Psoas muscle (tissue), 8 donors: Measurements from ENCODE around the gene IFT122. TPM values are rescaled to one million over a fixed set of nuclear protein-coding genes. Genes with fewer than 3 reads are reported as not detected.

Source experiments
- ATAC-seq, 4 donors: fragments of 200-7000 bp; cut with Tn5 transposase; one replicate each; pipeline ENCODE4 v1.9.1; 2020; ENCODE audit warnings: moderate library complexity in 3 of 4, mild to moderate bottlenecking in 2 of 4
- DNase-seq, 2 donors: peaks; one replicate each; pipeline ENCODE4 v3.0.0-alpha.2; 2020
- H3K27ac ChIP-seq: fragments of 200-600 bp; one replicate; pipeline ENCODE4 v1.8.0; 2022
- H3K27me3 ChIP-seq, 3 donors: fragments of 200-600 bp in 1 of 3; one replicate each; pipeline versions ENCODE4 v1.6.1 to v1.8.0; 2013 to 2022; ENCODE audit warnings: low read length in 2 of 3, mild to moderate bottlenecking in 2 of 3, moderate library complexity in 1 of 3; ENCODE audit not compliant: insufficient read depth in 3 of 3
- H3K36me3 ChIP-seq, 2 donors: fragments of 200-600 bp in 1 of 2; one replicate each; pipeline versions ENCODE4 v1.6.1 to v1.8.0; 2013 to 2022; ENCODE audit warnings: low read depth in 1 of 2, mild to moderate bottlenecking in 1 of 2, moderate library complexity in 1 of 2; ENCODE audit not compliant: insufficient read depth in 1 of 2
- H3K4me1 ChIP-seq: fragments of 200-600 bp; one replicate; pipeline ENCODE4 v1.8.0; 2022
- H3K4me3 ChIP-seq: fragments of 200-600 bp; one replicate; pipeline ENCODE4 v1.8.0; 2022; ENCODE audit warnings: mild to moderate bottlenecking
- H3K9me3 ChIP-seq: fragments of 200-600 bp; one replicate; pipeline ENCODE4 v1.8.0; 2022
- WGBS, 3 donors: extraction: QIAGEN DNeasy Blood & Tissue Kit; methylation state at CpG; one replicate each; pipeline versions ENCODE4 v1.1.6 to v1.1.7; 2013; 5-methylcytosine and 5-hydroxymethylcytosine counted together
- intact Hi-C, 2 donors: fragments of 100-400 bp; cut with DNase I; formaldehyde crosslinking; loops; one replicate each; pipeline versions ENCODE4 v1.11.0 to v1.14.2; 2022
- polyA plus RNA-seq, 3 donors: library from polyadenylated mRNA; stranded (reverse); fragments of 200-250 nt; gene quantifications; one replicate each; pipeline ENCODE4 v1.2.3, GENCODE V29; 2013
- total RNA-seq, 4 donors: library from RNA; stranded (reverse); fragmentation: NEBNext Ultra II Directional in 2 of 4; extraction: Animal tissue kit (Norgen Biotek cat#: 25700) in 2 of 4; gene quantifications; one replicate each; pipeline versions ENCODE4 v1.2.1 to v1.2.4, GENCODE V29; 2021 to 2023
- TF ChIP-seq, protein P1 (sequence below): fragments of 200-600 bp; IDR thresholded peaks from one replicate; pipeline ENCODE4 v1.8.0; 2022; ENCODE audit warnings: antibody characterized with exemption
- donor health status: healthy with polysubstance abuse.
- donor health status: DM: no; HTN: no; CAD: no; lungs with moderate emphysema.
- donor health status: Bipolar disorder and iron deficiency.
- donor health status: healthy.
- donor health status: DM: yes; HTN: yes; CAD: no.
- donor health status: DM: no; HTN: no; CAD: no.
- donor health status: DM: no; HTN: no; CAD: no.
- donor health status: DM: yes; HTN: yes; CAD: no.

The IFT122 gene
- total and polyA plus RNA-seq, 7 donors, result 2.3 to 7.3 (median 4.5) TPM

DNA sequence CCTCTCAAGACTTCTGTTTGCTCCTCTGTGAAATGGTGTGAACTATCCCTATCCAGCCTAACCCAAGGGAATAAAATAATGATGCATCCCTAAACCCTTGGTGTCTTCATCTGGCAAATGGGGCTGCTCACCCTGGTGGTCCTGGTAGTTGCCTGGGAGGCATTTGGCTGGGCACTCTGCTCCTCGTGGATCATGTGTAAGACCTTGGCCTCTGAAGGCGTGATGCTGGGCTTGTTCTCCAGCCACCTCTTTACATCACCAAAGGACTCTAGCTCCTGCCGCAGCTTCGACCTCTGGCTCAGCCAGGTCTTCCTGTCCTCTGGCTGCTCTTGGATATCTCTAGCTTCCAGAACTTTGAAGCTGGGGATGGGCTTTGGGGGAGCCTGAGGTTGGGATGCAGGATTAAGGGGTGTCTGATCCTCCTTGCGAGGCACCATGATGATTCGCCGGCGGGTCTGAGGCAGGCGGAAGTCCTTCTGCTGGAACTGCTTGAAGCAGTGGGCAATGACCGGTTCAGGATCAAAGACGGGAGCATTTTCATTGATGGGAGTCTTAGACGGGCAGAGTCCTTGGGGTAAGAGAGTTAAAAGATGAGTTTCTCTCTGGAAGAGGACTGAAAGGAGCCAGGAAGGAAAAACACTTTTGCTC, 18.7 kb upstream of the IFT122 start:
- Histone ChIP-seq H3K27ac (no peak overlapping the region), H3K4me1 (no peaks in the 10 kb centered on the region), H3K9me3 (no peaks in the 10 kb centered on the region), H3K4me3 (no peak overlapping the region), H3K27me3 (no peaks in the 10 kb centered on the region), H3K36me3 (no peaks in the 10 kb centered on the region)
- 89 to 96% (median 93%) methylated on average over 12 of the region's 12 CpGs for WGBS, 3 donors
- intact Hi-C loops, result no loop called here
- TF ChIP-seq, protein P1, sequence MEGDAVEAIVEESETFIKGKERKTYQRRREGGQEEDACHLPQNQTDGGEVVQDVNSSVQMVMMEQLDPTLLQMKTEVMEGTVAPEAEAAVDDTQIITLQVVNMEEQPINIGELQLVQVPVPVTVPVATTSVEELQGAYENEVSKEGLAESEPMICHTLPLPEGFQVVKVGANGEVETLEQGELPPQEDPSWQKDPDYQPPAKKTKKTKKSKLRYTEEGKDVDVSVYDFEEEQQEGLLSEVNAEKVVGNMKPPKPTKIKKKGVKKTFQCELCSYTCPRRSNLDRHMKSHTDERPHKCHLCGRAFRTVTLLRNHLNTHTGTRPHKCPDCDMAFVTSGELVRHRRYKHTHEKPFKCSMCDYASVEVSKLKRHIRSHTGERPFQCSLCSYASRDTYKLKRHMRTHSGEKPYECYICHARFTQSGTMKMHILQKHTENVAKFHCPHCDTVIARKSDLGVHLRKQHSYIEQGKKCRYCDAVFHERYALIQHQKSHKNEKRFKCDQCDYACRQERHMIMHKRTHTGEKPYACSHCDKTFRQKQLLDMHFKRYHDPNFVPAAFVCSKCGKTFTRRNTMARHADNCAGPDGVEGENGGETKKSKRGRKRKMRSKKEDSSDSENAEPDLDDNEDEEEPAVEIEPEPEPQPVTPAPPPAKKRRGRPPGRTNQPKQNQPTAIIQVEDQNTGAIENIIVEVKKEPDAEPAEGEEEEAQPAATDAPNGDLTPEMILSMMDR, result no peak
- ATAC-seq (no peak), DNase-seq (no peak)

DNA sequence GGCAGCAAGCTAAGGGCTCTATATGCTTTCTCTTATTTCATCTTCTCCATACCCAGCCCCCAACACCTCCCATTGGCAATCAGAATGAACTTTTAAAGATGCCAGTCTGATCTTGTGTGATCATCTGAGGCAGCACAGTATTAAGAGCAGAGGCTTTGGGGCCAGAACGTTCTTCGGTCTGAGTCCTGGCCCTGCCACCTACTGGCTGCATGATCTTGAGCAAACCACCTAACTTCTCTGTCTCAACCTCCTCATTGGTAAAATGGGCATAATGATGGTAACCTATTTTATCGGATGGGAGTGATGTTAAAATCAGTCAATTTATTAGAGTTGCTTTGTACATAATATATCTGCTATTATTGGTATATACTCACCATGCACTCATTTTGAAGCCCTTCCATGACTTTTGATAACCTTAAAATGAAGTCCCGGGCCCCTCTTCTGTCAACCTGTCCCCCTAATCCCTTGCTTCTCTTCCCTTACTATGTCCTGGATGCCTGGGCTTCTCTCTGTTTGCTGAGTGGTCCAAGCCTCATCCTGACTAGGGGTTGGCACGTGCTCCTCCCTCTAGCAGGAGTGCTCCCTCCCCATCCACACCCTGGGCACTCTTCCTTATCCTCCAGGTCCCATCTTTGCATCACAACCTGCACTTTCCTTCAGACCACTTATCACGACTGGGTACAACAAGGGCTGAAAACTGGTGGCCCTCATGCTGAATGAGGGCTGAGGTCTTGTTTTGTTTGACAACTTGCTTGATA, 17.9 kb upstream of the IFT122 start:
- Histone ChIP-seq H3K4me1 (no peaks in the 10 kb centered on the region), H3K9me3 (no peaks in the 10 kb centered on the region), H3K36me3 (no peaks in the 10 kb centered on the region), H3K4me3 (no peak overlapping the region), H3K27me3 (no peaks in the 10 kb centered on the region), H3K27ac (no peak overlapping the region)
- intact Hi-C loops, result no loop called here
- WGBS, 3 donors, result 70 to 75% (median 72%) methylated on average over 6 of the region's 6 CpGs
- TF ChIP-seq, protein P1, result no peak
- ATAC-seq, result no peak
- DNase-seq, result no peak

DNA sequence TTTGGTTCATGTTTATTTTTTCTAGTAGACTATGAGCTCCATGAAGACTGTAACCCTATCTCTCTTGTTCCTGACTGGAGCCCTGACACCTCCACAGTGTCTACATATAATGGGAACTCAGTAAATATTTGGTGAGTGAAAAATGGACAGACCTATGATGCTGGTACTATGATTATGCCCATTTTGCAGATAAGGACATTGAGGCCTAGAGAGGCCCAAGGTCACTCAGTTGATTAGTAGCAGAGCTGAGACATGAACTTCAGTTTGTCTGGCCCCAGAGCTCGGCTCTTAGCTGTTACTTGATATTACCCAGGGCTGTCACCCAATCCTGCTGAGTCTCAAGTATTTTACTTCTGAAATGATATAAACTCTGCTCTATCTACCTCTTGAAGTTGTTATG, 17.1 kb upstream of the IFT122 start:
- DNase-seq (no peak), ATAC-seq (no peak)
- H3K27ac ChIP-seq, result no peak overlapping the region
- 69 to 83% (median 70%) methylated on average over 1 of the region's 1 CpG for WGBS, 3 donors
- H3K4me1 ChIP-seq, result no peaks in the 10 kb centered on the region
- intact Hi-C loops, result no loop called here
- no peaks in the 10 kb centered on the region for H3K27me3 ChIP-seq
- TF ChIP-seq, protein P1, result no peak
- no peaks in the 10 kb centered on the region for H3K9me3 ChIP-seq
- H3K4me3 ChIP-seq, result no peak overlapping the region
- no peaks in the 10 kb centered on the region for H3K36me3 ChIP-seq

DNA sequence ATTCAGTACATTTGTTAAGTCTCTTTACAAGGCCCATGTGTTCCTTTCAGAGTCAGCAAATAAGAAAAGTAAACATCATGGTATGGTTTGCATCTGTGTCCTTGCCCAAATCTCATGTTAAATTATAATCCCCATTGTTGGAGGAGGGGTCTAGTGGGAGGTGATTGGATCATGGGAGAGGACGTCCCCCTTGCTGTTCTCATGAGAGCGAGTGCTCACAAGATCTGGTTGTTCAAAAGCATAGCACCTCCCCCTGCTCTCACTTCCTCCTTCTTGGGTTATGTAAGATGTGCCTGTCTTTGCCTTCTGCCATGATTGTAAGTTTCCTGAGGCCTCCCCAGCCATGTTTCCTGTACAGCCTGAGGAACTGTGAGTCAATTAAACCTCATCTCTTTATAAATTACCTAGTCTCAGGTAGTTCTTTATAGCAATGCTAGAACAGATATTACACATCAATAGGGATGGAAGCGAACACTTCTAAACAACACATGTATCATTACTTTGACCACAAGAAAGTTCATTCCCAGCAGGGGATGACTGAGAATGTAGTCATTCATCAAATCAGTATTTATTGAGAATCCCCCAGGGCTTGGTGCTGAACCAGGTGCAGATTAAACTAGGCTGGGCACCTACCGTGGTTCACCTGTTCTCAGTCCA, 15.7 kb upstream of the IFT122 start:
- no peak overlapping the region for H3K27ac ChIP-seq
- peaks cover 6% of the 10 kb centered on the region for H3K4me1 ChIP-seq
- intact Hi-C loops, result no loop called here
- no peaks in the 10 kb centered on the region for H3K9me3 ChIP-seq
- no peak overlapping the region for H3K4me3 ChIP-seq
- ATAC-seq (no peak), DNase-seq (no peak)
- H3K27me3 ChIP-seq, result no peaks in the 10 kb centered on the region
- TF ChIP-seq, protein P1, result no peak
- WGBS, 3 donors, result 76 to 80% (median 78%) methylated on average over 4 of the region's 4 CpGs
- H3K36me3 ChIP-seq, result no peaks in the 10 kb centered on the region
